Panc1 (cell line): ENCODE data around the gene AKT3. TPM values are rescaled to one million over a fixed set of nuclear protein-coding genes. Genes with fewer than 3 reads are reported as not detected.

Experiments
- ATAC-seq: fragments of 200-7000 bp; cut with Tn5 transposase; 2 replicates; pipeline ENCODE4 v1.9.1; 2020; ENCODE audit warnings: mild to moderate bottlenecking, moderate library complexity
- BruUV-seq: library from RNA; stranded (reverse); fragments of 400-500 nt; replicated peaks from 2 replicates; lab custom pipeline; 2021; lab: Mats Ljungman, UMichigan
- CTCF ChIA-PET: fragments of 300-600 bp; sonication (Branson Sonifier 250); formaldehyde crosslinking; loops from one replicate; lab custom pipeline; 2022; ENCODE audit warnings: antibody characterized with exemption; lab: Charles Lee
- POLR2A ChIA-PET: fragments of 300-600 bp; sonication (Branson Sonifier 250); formaldehyde crosslinking; loops from one replicate; lab custom pipeline; 2022; ENCODE audit warnings: antibody characterized with exemption; lab: Charles Lee
- DNase-seq: peaks from one replicate; pipeline ENCODE4 v3.0.0-alpha.2; 2010; ENCODE audit warnings: low read depth, low spot score
- H3K27ac ChIP-seq: 2 replicates; pipeline ENCODE4 v1.5.1; 2011; ENCODE audit warnings: mild to moderate bottlenecking, low read length, inconsistent platforms
- H3K27me3 ChIP-seq: fragments of 200-500 bp; sonication (Bioruptor generic); 2 replicates; pipeline ENCODE4 v1.6.0; 2014; ENCODE audit warnings: low read length, inconsistent platforms; ENCODE audit not compliant: control insufficient read depth, insufficient read depth
- H3K36me3 ChIP-seq: fragments of 200-500 bp; sonication (Bioruptor generic); 2 replicates; pipeline ENCODE4 v1.5.1; 2014; ENCODE audit warnings: inconsistent platforms, mild to moderate bottlenecking, low read length, moderate library complexity; ENCODE audit not compliant: control insufficient read depth, insufficient read depth
- H3K4me1 ChIP-seq: 2 replicates; pipeline ENCODE4 v1.5.1; 2011; ENCODE audit warnings: inconsistent platforms, mild to moderate bottlenecking, low read length, moderate library complexity; ENCODE audit not compliant: control insufficient read depth, insufficient read depth
- H3K4me3 ChIP-seq, 2 experiments: 2 replicates each; pipeline ENCODE4 v1.5.1; 2011 to 2012; ENCODE audit warnings: low read depth in 2 of 2, low read length in 2 of 2, mild to moderate bottlenecking in 2 of 2, inconsistent platforms in 1 of 2, moderate library complexity in 1 of 2
- H3K9me3 ChIP-seq: fragments of 200-500 bp; sonication (Bioruptor generic); 2 replicates; pipeline ENCODE4 v1.5.1; 2014; ENCODE audit warnings: low read depth, mild to moderate bottlenecking, inconsistent platforms, low read length, moderate library complexity; ENCODE audit not compliant: control insufficient read depth, insufficient read depth
- CTCF ChIP-seq: fragments of 450-650 bp; IDR thresholded peaks from 2 replicates; pipeline ENCODE4 v1.5.1; 2017; ENCODE audit warnings: mild to moderate bottlenecking
- POLR2AphosphoS5 ChIP-seq: IDR thresholded peaks from 2 replicates; pipeline ENCODE4 v1.6.1; 2012; ENCODE audit warnings: mild to moderate bottlenecking, low read depth, low read length, moderate library complexity
- REST ChIP-seq, 2 experiments: IDR thresholded peaks; 2 replicates each; pipeline ENCODE4 v1.6.1; 2011 to 2012; ENCODE audit warnings: low read depth in 2 of 2, control low read depth in 1 of 2, low read length in 1 of 2, mild to moderate bottlenecking in 1 of 2, moderate library complexity in 1 of 2; ENCODE audit not compliant: insufficient read depth in 1 of 2
- SIN3A ChIP-seq: IDR thresholded peaks from 2 replicates; pipeline ENCODE4 v1.6.1; 2012; ENCODE audit warnings: low read depth, mild to moderate bottlenecking, low read length, moderate library complexity, borderline replicate concordance; ENCODE audit not compliant: insufficient read depth
- TCF7L2 ChIP-seq: IDR thresholded peaks from 2 replicates; pipeline ENCODE4 v1.6.1; 2011; ENCODE audit warnings: mild to moderate bottlenecking, low read depth, low read length, inconsistent platforms
- in situ Hi-C: cut with HindIII; loops from 2 replicates; pipeline ENCODE4 v1.10.0; 2016; ENCODE audit warnings: low sequenced_read_pairs, low pct_unique_long_range_greater_than_20kb
- intact Hi-C: fragments of 100-400 bp; cut with micrococcal nuclease; formaldehyde crosslinking; loops from one replicate; pipeline ENCODE4 v1.10.0; 2022; ENCODE audit not compliant: unreplicated experiment
- total RNA-seq: library from RNA; stranded (reverse); gene quantifications from one replicate; pipeline ENCODE4 v1.2.1, GENCODE V29; 2021; ENCODE audit not compliant: unreplicated experiment

The AKT3 gene
- total RNA-seq, 1 experiment from 2014 or later, result 11.0 TPM

GRCh38 chr1:243562473-243562872 lies 287.6 kb downstream of the AKT3 start:
- Histone ChIP-seq H3K4me1 (peaks cover 3% of the 10 kb centered on the region; the same call in 1 of the 2 replicates), H3K36me3 (no peaks in the 10 kb centered on the region; the same call in 1 of the 2 replicates), H3K4me3 (no peak overlapping the region), H3K27ac (no peak overlapping the region), H3K9me3 (no peaks in the 10 kb centered on the region), H3K27me3 (no peaks in the 10 kb centered on the region)
- ChIA-PET POLR2A (interaction anchor here (0.5 kb wide), 1 partner anchor 30 kb away, joined by 3 read pairs; no protein-coding TSS in a partner anchor), CTCF (no interaction called here)
- ATAC-seq (no peak), DNase-seq (no peak)
- TF ChIP-seq CTCF (no peak), REST (IDR thresholded peaks at IDR 0.05; ENCODE audit: insufficient read depth in 1 of 2, low read depth in 2 of 2, low read length in 1 of 2) (no peak), POLR2AphosphoS5 (no peak), SIN3A (no peak), TCF7L2 (no peak)
- no TSS peak for BruUV-seq
- intact Hi-C loops, result no loop called here
- in situ Hi-C loops, result no loop called here

GRCh38 chr1:243561588-243562319 lies 288.3 kb downstream of the AKT3 start:
- no peak for DNase-seq
- Histone ChIP-seq H3K27me3 (no peaks in the 10 kb centered on the region), H3K4me3 (no peak overlapping the region), H3K36me3 (no peaks in the 10 kb centered on the region; the same call in 1 of the 2 replicates), H3K27ac (no peak overlapping the region), H3K9me3 (no peaks in the 10 kb centered on the region), H3K4me1 (peaks cover 3% of the 10 kb centered on the region; the same call in 1 of the 2 replicates)
- BruUV-seq, result no TSS peak
- TF ChIP-seq SIN3A (no peak), CTCF (no peak), TCF7L2 (no peak), REST (IDR thresholded peaks at IDR 0.05; ENCODE audit: insufficient read depth in 1 of 2, low read depth in 2 of 2, low read length in 1 of 2) (no peak), POLR2AphosphoS5 (no peak)
- CTCF ChIA-PET, result no interaction called here
- intact Hi-C loops, result no loop called here
- POLR2A ChIA-PET, result no interaction called here
- in situ Hi-C loops, result no loop called here
- ATAC-seq, result no peak
